ENCODE measurements around the gene MAD1L1. TPM values are rescaled to one million over a fixed set of nuclear protein-coding genes. Genes with fewer than 3 reads are reported as not detected.
A peak's percentile ranks its signal among the peaks of the same experiment; 100 is the strongest.

Gene MAD1L1
- total RNA-seq, 3 donors from 2014 or later: 25.3 to 31.2 (median 26.2) TPM

- DNase-seq (peak in 1 of 3 donors; percentile 14), ATAC-seq (no peak)
- intact Hi-C loops (cut with DNase I, micrococcal nuclease): no loop called here
Measured at GRCh38 chr7:1943933-1944618, 288.7 kb downstream of the MAD1L1 start.

DNA sequence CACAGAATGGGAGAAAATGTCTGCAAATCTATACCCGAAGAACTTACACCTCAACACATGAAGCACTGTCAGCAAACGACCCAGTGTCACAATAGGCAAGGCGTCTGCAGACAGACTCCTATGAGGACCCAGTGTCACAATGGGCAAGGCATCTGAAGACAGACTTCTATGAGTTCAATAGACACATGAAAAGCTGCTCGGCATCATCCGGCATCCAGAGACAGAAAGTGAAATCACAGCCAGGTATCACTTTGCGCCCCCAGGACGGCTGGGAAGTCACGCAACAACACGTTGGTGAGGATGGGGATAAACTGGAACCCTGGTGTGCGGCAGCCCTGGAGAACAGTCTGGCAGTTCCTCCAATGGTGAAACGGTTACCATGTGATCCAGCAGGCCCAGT lies 289.4 kb downstream of the MAD1L1 start:
- ATAC-seq: no peak
- Histone ChIP-seq H3K36me3 (ENCODE audit: low read depth) (no peaks in the 10 kb centered on the region), H3K9me3 (no peaks in the 10 kb centered on the region), H3K4me1 (ENCODE audit: low read depth) (no peaks in the 10 kb centered on the region), H3K4me3 (no peak overlapping the region)
- intact Hi-C loops (cut with DNase I, micrococcal nuclease): no loop called here
- no peak for TF ChIP-seq CTCF (IDR thresholded peaks at IDR 0.05)
- DNase-seq: peak in 1 of 3 donors; percentile 8

More at GRCh38 chr7:1943933-1944618, 288.7 kb downstream of the MAD1L1 start:
- Histone ChIP-seq H3K4me1 (ENCODE audit: low read depth) (no peaks in the 10 kb centered on the region), H3K36me3 (ENCODE audit: low read depth) (no peaks in the 10 kb centered on the region), H3K9me3 (no peaks in the 10 kb centered on the region), H3K4me3 (no peak overlapping the region)
- TF ChIP-seq CTCF (IDR thresholded peaks at IDR 0.05): no peak

GRCh38 chr7:1942941-1943289 lies 289.8 kb downstream of the MAD1L1 start:
- TF ChIP-seq CTCF (IDR thresholded peaks at IDR 0.05): no peak
- H3K4me1 ChIP-seq (ENCODE audit: low read depth): no peaks in the 10 kb centered on the region
- DNase-seq (peak in 1 of 3 donors; percentile 3), ATAC-seq (no peak)
- H3K4me3 ChIP-seq: no peak overlapping the region
- intact Hi-C loops (cut with DNase I, micrococcal nuclease): no loop called here
- H3K9me3 ChIP-seq: no peaks in the 10 kb centered on the region
- H3K36me3 ChIP-seq (ENCODE audit: low read depth): no peaks in the 10 kb centered on the region

DNA sequence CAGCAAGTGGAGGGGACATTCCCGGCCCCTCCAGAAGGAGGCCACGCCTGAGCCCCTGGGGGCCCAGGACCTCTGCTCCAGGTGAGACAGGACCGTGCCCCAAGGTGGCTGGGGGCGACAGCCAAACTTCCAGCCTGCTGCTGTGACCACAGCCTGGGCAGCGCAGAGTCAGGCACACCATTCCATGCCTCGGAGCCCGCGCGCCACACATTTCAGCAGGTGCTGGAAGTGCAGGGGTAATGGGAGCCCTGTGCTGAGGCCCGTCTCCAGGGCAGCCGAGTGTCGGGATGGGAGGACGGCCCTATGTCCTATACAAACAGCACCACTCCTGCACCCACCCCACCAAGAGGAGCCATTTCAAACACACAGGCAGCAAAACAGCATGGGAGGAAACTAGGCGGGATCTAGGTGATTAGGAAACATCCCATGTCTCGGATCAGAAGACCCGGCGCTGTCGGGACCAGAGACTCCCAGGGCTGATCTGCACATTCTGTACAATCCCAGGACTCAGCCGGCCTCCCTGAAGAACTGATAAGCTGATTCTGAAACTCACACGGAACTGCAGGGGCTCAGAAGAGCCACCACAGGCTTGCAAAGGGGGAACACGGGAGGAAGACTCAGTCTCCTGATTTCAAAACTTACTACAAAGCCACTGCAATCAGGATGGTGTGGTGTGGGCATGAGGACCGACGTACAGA lies 290.4 kb downstream of the MAD1L1 start:
- ATAC-seq: no peak
- H3K36me3 ChIP-seq (ENCODE audit: low read depth): no peaks in the 10 kb centered on the region
- TF ChIP-seq CTCF (IDR thresholded peaks at IDR 0.05): no peak

GRCh38 chr7:1941464-1942242 lies 291.1 kb downstream of the MAD1L1 start:
- Histone ChIP-seq H3K4me3 (no peak overlapping the region), H3K4me1 (ENCODE audit: low read depth) (no peaks in the 10 kb centered on the region), H3K9me3 (no peaks in the 10 kb centered on the region), H3K36me3 (ENCODE audit: low read depth) (no peaks in the 10 kb centered on the region)
- ATAC-seq: no peak
- peak in 2 of 3 donors; percentile 31 to 55 for DNase-seq
- intact Hi-C loops (cut with DNase I, micrococcal nuclease): no loop called here
- TF ChIP-seq CTCF (IDR thresholded peaks at IDR 0.05): no peak

More for the DNA sequence above, 290.4 kb downstream of the MAD1L1 start:
- Histone ChIP-seq H3K4me3 (no peak overlapping the region), H3K4me1 (ENCODE audit: low read depth) (no peaks in the 10 kb centered on the region), H3K9me3 (no peaks in the 10 kb centered on the region)
- peak in 2 of 3 donors; percentile 20 to 38 for DNase-seq
- intact Hi-C loops (cut with DNase I, micrococcal nuclease): no loop called here
